Heart left ventricle (tissue), 16 donors: ENCODE results near the gene MRPS10. TPM values are rescaled to one million over a fixed set of nuclear protein-coding genes. Genes with fewer than 3 reads are reported as not detected.

Experiments used
- ATAC-seq, 4 donors: fragments of 200-7000 bp; cut with Tn5 transposase; one replicate each; pipeline ENCODE4 v1.9.1; 2020 to 2022; ENCODE audit warnings: moderate library complexity in 4 of 4, mild to moderate bottlenecking in 3 of 4, moderate number of reproducible peaks in 1 of 4
- DNase-seq, 5 donors: peaks; one replicate each; pipeline ENCODE4 v3.0.0-alpha.2; 2020
- H3K27ac ChIP-seq, 12 donors: fragments of 200-600 bp; sonication (generic) in 4 of 12; one replicate each; pipeline versions ENCODE4 v1.5.0 to v1.8.0; 2016 to 2022; ENCODE audit warnings: mild to moderate bottlenecking in 2 of 12
- H3K27me3 ChIP-seq, 9 donors: fragments of 200-600 bp; sonication (generic) in 2 of 9; one replicate each; pipeline versions ENCODE4 v1.5.1 to v1.8.0; 2016 to 2022; ENCODE audit warnings: mild to moderate bottlenecking in 3 of 9
- H3K36me3 ChIP-seq, 9 donors: fragments of 200-600 bp; sonication (generic) in 2 of 9; one replicate each; pipeline versions ENCODE4 v1.5.0 to v1.8.0; 2018 to 2022; ENCODE audit warnings: mild to moderate bottlenecking in 2 of 9
- H3K4me1 ChIP-seq, 12 donors: fragments of 200-600 bp; sonication (generic) in 4 of 12; one replicate each; pipeline versions ENCODE4 v1.5.0 to v1.8.0; 2016 to 2022; ENCODE audit warnings: mild to moderate bottlenecking in 3 of 12
- H3K4me3 ChIP-seq, 12 donors: fragments of 200-600 bp; sonication (generic) in 4 of 12; one replicate each; pipeline versions ENCODE4 v1.5.0 to v1.8.0; 2017 to 2022; ENCODE audit warnings: mild to moderate bottlenecking in 9 of 12, moderate library complexity in 4 of 12
- H3K9me3 ChIP-seq, 12 donors: fragments of 200-600 bp; sonication (generic) in 4 of 12; one replicate each; pipeline versions ENCODE4 v1.5.0 to v1.8.0; 2016 to 2022; ENCODE audit warnings: mild to moderate bottlenecking in 1 of 12
- POLR2A ChIP-seq, 2 donors: fragments of 450-650 bp; IDR thresholded peaks; one replicate each; pipeline ENCODE4 v1.6.1; 2017; ENCODE audit warnings: antibody characterized with exemption in 2 of 2, mild to moderate bottlenecking in 2 of 2, moderate library complexity in 2 of 2
- WGBS, 4 donors: extraction: QIAGEN DNeasy Blood & Tissue Kit in 2 of 4; methylation state at CpG; one replicate each; pipeline versions ENCODE4 v1.1.5 to v1.1.7; 2013 to 2018; 5-methylcytosine and 5-hydroxymethylcytosine counted together
- intact Hi-C, 10 donors: fragments of 100-400 bp; cut with DNase I; formaldehyde crosslinking; loops; one replicate each; pipeline versions ENCODE4 v1.11.1 to v1.14.2; 2022
- polyA plus RNA-seq, 2 donors: library from polyadenylated mRNA; stranded (reverse); fragments of 200-250 nt; gene quantifications; one replicate each; pipeline ENCODE4 v1.2.3, GENCODE V29; 2013
- total RNA-seq, 9 donors: library from RNA; depleted of rRNA in 2 of 9; stranded (reverse); fragments of >200 nt in 2 of 9; fragmentation: NEBNext Ultra II Directional in 3 of 9; extraction: Animal tissue kit (Norgen Biotek cat#: 25700) in 3 of 9; gene quantifications; one replicate each; pipeline versions ENCODE4 v1.1.0 to v1.2.4, GENCODE V29; 2016 to 2023
- TF ChIP-seq, protein P1 (sequence below), 12 donors: fragments of 200-600 bp; sonication (generic) in 4 of 12; IDR thresholded peaks; one replicate each; pipeline versions ENCODE4 v1.5.0 to v1.8.0; 2018 to 2022; ENCODE audit warnings: antibody characterized with exemption in 12 of 12, mild to moderate bottlenecking in 5 of 12
- donor health status: ischemic (EF 13 %, LVEDD 7.1; RV severe dilation, severe dysfunction).
- donor health status: healthy with polysubstance abuse.
- donor health status: DM: no; HTN: yes; CAD: no.
- donor health status: DM: no; HTN: no; CAD: no.
- donor health status: ischemic (EF 25% LVEDD 6.9; RV normal size, moderate dysfunction).
- donor health status: ischemic (EF 25% LVEDD 5.7; RV mildly dilated, moderate dysfunction).
- donor health status: healthy.
- donor health status: DM: yes; HTN: yes; CAD: no.
- donor health status: ischemic (EF 35%, LVEDD 5.7; RV mildly dilated, moderate dysfunction).
- donor health status: nonischemic (EF 11% LVEDD 7.7; RV severe dilation, severe dysfunction).
- donor health status: DM: yes; HTN: yes; CAD: no.
- donor health status: PGD.
- donor health status: ischemic (EF 29% LVEDD 5.4; RV normal size, mild dysfunction).
- donor health status: nonischemic (EF 23%, LVEDD 6.1; RV moderate dilation, normal function).

The MRPS10 gene
- total and polyA plus RNA-seq, 11 donors, result 36.9 to 73.5 (median 53.4) TPM

DNA sequence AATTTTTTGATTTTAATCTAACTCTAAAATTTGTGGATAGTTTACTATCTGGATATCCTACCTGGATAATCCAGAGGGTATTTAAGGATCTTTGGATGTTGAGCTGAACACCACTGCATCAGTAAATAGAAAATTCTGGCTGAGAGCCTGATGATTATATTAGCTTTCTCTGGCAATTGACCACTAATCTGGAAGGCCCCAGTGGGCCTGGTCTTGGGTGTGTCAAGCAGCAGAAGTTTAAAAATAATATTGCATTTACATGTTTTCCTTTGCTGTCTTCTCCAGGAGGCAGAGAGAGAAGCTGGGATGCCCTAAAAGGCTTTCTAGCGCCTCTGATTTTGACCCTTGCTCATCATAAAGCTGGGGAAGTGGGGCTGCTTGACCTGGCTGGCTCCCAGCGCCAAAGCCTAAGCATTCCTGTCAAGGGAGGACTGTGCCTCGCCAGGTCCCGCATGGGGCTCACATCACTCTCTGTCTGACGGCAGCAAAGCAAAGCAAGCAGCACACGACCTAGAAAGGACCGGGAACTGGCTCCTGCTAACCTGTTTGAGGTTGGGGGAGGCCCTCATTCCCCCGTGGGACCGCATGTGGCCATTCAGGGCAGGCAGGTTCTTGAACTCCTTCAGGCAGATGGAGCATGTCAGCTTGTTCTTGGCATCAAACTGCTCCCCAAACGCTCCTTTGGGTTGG is 46.6 kb upstream of the MRPS10 start:
- no peak for TF ChIP-seq POLR2A (IDR thresholded peaks at IDR 0.05)
- TF ChIP-seq, protein P1, sequence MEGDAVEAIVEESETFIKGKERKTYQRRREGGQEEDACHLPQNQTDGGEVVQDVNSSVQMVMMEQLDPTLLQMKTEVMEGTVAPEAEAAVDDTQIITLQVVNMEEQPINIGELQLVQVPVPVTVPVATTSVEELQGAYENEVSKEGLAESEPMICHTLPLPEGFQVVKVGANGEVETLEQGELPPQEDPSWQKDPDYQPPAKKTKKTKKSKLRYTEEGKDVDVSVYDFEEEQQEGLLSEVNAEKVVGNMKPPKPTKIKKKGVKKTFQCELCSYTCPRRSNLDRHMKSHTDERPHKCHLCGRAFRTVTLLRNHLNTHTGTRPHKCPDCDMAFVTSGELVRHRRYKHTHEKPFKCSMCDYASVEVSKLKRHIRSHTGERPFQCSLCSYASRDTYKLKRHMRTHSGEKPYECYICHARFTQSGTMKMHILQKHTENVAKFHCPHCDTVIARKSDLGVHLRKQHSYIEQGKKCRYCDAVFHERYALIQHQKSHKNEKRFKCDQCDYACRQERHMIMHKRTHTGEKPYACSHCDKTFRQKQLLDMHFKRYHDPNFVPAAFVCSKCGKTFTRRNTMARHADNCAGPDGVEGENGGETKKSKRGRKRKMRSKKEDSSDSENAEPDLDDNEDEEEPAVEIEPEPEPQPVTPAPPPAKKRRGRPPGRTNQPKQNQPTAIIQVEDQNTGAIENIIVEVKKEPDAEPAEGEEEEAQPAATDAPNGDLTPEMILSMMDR (IDR thresholded peaks at IDR 0.05), result no peak
- peak overlapping the region in 3 of 12 donors; percentile 27 to 42 (median 38) for H3K27ac ChIP-seq
- intact Hi-C loops, result loop anchor here in 9 of 10 donors (5.0 kb wide), 3 partner anchors 188 to 283 kb away; partner anchors contain the start of gene TRERF1 (in 2 of the 9)
- peaks cover 0 to 25% (median 0%) of the 10 kb centered on the region in 9 donors for H3K36me3 ChIP-seq
- no peaks in the 10 kb centered on the region for H3K27me3 ChIP-seq
- no peaks in the 10 kb centered on the region for H3K9me3 ChIP-seq
- ATAC-seq (no peak), DNase-seq (no peak)
- peaks cover 0 to 48% (median 13%) of the 10 kb centered on the region in 12 donors for H3K4me1 ChIP-seq
- H3K4me3 ChIP-seq, result no peak overlapping the region
- 65 to 70% (median 67%) methylated on average over 10 of the region's 10 CpGs for WGBS, 4 donors

DNA sequence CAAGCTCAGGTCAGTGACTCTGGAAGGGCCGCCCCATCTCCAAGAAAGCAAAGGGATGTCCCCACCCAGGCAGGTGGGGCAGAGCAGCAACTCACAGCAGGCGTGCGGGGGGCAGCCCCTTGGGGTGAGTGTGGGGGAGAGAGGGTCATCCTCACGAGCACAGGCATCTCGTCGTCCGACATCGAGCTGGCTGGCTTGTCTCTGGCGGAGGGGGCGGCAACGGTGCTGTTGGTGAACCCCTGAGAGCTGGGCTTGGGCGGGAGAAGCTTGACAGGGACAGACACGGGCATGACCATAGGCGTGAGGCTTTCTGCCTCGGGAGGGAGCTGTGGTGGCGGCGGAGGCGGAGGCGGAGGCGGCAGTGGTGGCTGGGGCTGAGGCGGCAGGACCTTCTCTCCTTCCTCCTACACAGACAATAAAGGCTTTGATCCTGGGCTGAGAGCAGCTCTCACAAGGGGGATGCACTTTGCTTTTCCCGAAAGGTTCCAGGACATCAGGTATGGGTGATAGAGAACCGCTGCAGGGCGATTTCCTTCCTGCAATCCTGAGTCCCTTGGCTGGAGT is 45.6 kb upstream of the MRPS10 start:
- 81 to 91% (median 84%) methylated on average over 24 of the region's 24 CpGs for WGBS, 4 donors
- DNase-seq (no peak), ATAC-seq (no peak)
- Histone ChIP-seq H3K9me3 (no peaks in the 10 kb centered on the region), H3K4me1 (peaks cover 0 to 48% (median 13%) of the 10 kb centered on the region in 12 donors), H3K36me3 (peaks cover 0 to 20% (median 0%) of the 10 kb centered on the region in 9 donors), H3K27ac (peak overlapping the region in 2 of 12 donors; percentile 23 to 25), H3K27me3 (no peaks in the 10 kb centered on the region), H3K4me3 (no peak overlapping the region)
- intact Hi-C loops, result loop anchor here in 9 of 10 donors (2.0 to 5.0 kb wide), 4 partner anchors 189 to 284 kb away; partner anchors contain the start of gene TRERF1 (in 2 of the 9)
- TF ChIP-seq, protein P1 (IDR thresholded peaks at IDR 0.05), result peak in 1 of 12 donors; percentile 16
- TF ChIP-seq POLR2A (IDR thresholded peaks at IDR 0.05), result no peak

DNA sequence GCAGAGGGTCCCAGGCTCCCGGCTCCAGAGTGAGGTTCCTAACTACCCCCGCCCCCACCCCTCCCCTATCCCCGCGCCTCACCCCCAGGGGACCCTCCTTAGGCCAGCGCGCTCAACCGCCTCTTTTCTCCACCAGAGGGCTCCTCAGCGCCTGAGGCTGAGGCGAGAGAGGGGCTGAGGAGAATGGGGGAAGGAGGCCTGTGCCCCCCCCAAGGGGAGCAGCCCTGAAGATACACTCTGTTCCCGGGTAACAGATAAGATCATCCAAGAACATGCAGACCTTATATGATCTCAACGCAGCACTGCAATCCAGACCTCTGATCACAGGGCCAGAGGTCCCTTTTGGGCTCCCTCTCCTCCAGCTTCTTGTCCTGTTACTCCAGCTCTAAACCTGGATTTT is 43.3 kb upstream of the MRPS10 start:
- intact Hi-C loops, result loop anchor here in 9 of 10 donors (1.0 to 5.0 kb wide), 4 partner anchors 191 to 286 kb away; partner anchors contain the start of gene TRERF1 (in 2 of the 9)
- Histone ChIP-seq H3K4me1 (peaks cover 0 to 48% (median 13%) of the 10 kb centered on the region in 12 donors), H3K36me3 (peaks cover 0 to 33% (median 0%) of the 10 kb centered on the region in 9 donors)

More for the DNA sequence above, 43.3 kb upstream of the MRPS10 start:
- Histone ChIP-seq H3K27ac (peak overlapping the region in 4 of 12 donors; percentile 6 to 25 (median 14)), H3K9me3 (no peaks in the 10 kb centered on the region), H3K27me3 (no peaks in the 10 kb centered on the region), H3K4me3 (peak overlapping the region in 2 of 12 donors; percentile 7 to 13)
- no peak for DNase-seq
- TF ChIP-seq, protein P1 (IDR thresholded peaks at IDR 0.05), result peak; percentile 33 to 64 (median 52)
- no peak for TF ChIP-seq POLR2A (IDR thresholded peaks at IDR 0.05)
- whole genome bisulfite sequencing, 4 donors, result 43 to 56% (median 54%) methylated on average over 10 to 11 of the region's 11 CpGs
- ATAC-seq, result peak; percentile 34 to 79 (median 69)
